ENCODE data around the gene KCNK7.
"Not testable (repeated sequence)": the region's sequence is repeated elsewhere in the genome, so short reads cannot be mapped to it uniquely, and the experiment has no call there.

The KCNK7 gene

DNA sequence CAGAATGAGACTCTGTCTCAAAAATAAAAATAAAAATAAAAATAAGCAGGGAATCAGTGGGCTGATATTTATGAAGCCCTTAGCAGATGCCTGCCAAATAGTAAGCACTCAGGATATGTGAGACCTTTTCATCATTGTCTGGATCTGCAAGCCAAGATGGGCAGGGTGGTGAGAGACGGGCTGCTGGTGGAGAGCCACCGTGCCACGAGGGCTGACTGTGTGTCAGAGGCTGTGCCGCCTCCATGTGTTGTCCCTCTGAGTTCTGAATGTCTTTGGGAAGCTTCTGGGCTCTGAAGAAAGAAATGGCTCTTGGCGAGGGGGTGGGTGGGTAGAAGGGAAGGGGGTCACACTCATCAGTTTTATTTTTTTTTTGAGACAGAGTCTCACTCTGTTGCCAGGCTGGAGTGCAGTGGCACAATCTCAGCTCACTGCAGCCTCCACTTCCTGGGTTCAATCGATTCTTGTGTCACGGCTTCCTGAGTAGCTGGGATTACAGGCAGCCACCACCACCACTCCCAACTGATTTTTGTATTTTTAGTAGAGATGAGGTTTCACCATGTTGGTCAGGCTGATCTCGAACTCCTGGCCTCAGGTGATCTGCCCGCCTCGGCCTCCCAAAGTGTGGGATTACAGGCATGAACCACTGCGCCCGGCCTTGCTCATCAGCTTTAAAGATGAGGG, 30.6 kb downstream of the KCNK7 start:
- H3K27ac ChIP-seq (ENCODE audit: low read depth, low read length); H3K9me3 ChIP-seq (ENCODE audit: low read length); H3K36me3 ChIP-seq (ENCODE audit: insufficient read depth, low read length); H3K9ac ChIP-seq (ENCODE audit: low read length); H3K27me3 ChIP-seq (ENCODE audit: control insufficient read depth in 1 of 2, insufficient read depth in 2 of 2, low read length in 2 of 2); H3K4me3 ChIP-seq (ENCODE audit: low read depth in 1 of 2, low read length in 2 of 2): not testable (repeated sequence)
- H3K4me1 ChIP-seq (ENCODE audit: insufficient read depth, low read length), result peaks cover 38% of the 10 kb centered on the region

DNA sequence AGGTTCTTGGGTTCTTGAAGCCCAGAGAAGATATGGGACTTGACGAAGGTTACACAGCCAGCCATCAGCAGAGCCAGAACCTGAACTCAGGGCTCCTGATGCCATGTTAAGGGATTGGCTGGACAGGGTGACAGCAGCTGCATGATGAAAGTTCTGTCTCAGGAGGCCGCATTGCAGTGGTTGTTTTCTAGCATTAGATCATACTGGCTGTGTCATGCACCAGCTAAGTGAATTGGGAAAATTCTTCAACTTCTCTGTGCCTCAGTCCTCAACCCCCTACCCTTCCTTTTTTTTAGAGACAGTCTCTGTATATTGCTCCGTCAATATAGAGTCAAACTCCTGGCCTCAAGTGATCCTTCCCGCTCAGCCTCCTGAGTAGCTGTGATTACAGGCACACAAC, 32.0 kb downstream of the KCNK7 start:
- Histone ChIP-seq H3K36me3 (ENCODE audit: insufficient read depth, low read length) (peaks cover 5% of the 10 kb centered on the region), H3K27me3 (ENCODE audit: control insufficient read depth in 1 of 2, insufficient read depth in 2 of 2, low read length in 2 of 2) (no peaks in the 10 kb centered on the region), H3K27ac (ENCODE audit: low read depth, low read length) (no peak overlapping the region), H3K9ac (ENCODE audit: low read length) (no peak overlapping the region), H3K9me3 (ENCODE audit: low read length) (no peaks in the 10 kb centered on the region), H3K4me1 (ENCODE audit: insufficient read depth, low read length) (peaks cover 43% of the 10 kb centered on the region), H3K4me3 (ENCODE audit: low read depth in 1 of 2, low read length in 2 of 2) (no peak overlapping the region)

GRCh38 chr11:65562788-65563187, 32.8 kb downstream of the KCNK7 start:
- H3K36me3 ChIP-seq (ENCODE audit: insufficient read depth, low read length), result peaks cover under 1% of the 10 kb centered on the region
- H3K27me3 ChIP-seq (ENCODE audit: control insufficient read depth in 1 of 2, insufficient read depth in 2 of 2, low read length in 2 of 2), result no peaks in the 10 kb centered on the region
- H3K9ac ChIP-seq (ENCODE audit: low read length), result no peak overlapping the region
- no peaks in the 10 kb centered on the region for H3K9me3 ChIP-seq (ENCODE audit: low read length)
- H3K4me3 ChIP-seq (ENCODE audit: low read depth in 1 of 2, low read length in 2 of 2), result no peak overlapping the region
- H3K27ac ChIP-seq (ENCODE audit: low read depth, low read length), result no peak overlapping the region
- H3K4me1 ChIP-seq (ENCODE audit: insufficient read depth, low read length), result peaks cover 35% of the 10 kb centered on the region

DNA sequence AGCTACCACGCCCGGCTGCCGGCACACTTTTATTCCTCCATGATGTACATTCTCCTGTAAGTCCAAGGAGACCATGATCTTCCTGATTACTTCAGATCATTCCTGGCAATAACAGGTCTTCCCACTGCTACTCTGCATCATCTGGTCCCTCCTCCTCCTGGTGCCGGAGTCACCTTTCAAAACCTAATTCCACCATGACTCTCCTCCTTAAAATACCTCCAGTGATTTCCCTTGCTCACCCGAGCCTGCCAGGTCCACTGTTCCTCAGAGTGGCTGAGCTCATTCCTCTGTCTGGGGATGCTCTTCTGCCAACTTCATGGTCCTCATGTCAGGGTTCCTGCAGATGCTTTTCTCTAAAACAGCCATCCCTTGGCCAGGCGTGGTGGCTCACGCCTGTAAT, 33.6 kb downstream of the KCNK7 start:
- no peak overlapping the region for H3K4me3 ChIP-seq (ENCODE audit: low read depth in 1 of 2, low read length in 2 of 2)
- H3K36me3 ChIP-seq (ENCODE audit: insufficient read depth, low read length), result no peaks in the 10 kb centered on the region
- H3K27me3 ChIP-seq (ENCODE audit: control insufficient read depth in 1 of 2, insufficient read depth in 2 of 2, low read length in 2 of 2), result no peaks in the 10 kb centered on the region
- H3K4me1 ChIP-seq (ENCODE audit: insufficient read depth, low read length), result peaks cover 36% of the 10 kb centered on the region
- H3K9me3 ChIP-seq (ENCODE audit: low read length), result no peaks in the 10 kb centered on the region
- H3K27ac ChIP-seq (ENCODE audit: low read depth, low read length), result no peak overlapping the region
- H3K9ac ChIP-seq (ENCODE audit: low read length), result no peak overlapping the region

GRCh38 chr11:65560555-65561418, 34.8 kb downstream of the KCNK7 start:
- H3K36me3 ChIP-seq (ENCODE audit: insufficient read depth, low read length), result no peaks in the 10 kb centered on the region
- H3K4me1 ChIP-seq (ENCODE audit: insufficient read depth, low read length), result peaks cover 44% of the 10 kb centered on the region
- H3K27ac ChIP-seq (ENCODE audit: low read depth, low read length), result peak overlapping the region; percentile 85
- H3K9ac ChIP-seq (ENCODE audit: low read length), result peak overlapping the region; percentile 13
- no peaks in the 10 kb centered on the region for H3K9me3 ChIP-seq (ENCODE audit: low read length)
- H3K27me3 ChIP-seq (ENCODE audit: control insufficient read depth in 1 of 2, insufficient read depth in 2 of 2, low read length in 2 of 2), result no peaks in the 10 kb centered on the region
- no peak overlapping the region for H3K4me3 ChIP-seq (ENCODE audit: low read depth in 1 of 2, low read length in 2 of 2)

GRCh38 chr11:65559951-65560537, 35.6 kb downstream of the KCNK7 start:
- no peaks in the 10 kb centered on the region for H3K36me3 ChIP-seq (ENCODE audit: insufficient read depth, low read length)
- H3K27me3 ChIP-seq (ENCODE audit: control insufficient read depth in 1 of 2, insufficient read depth in 2 of 2, low read length in 2 of 2), result no peaks in the 10 kb centered on the region
- H3K9ac ChIP-seq (ENCODE audit: low read length), result peak overlapping the region; percentile 13
- no peak overlapping the region for H3K4me3 ChIP-seq (ENCODE audit: low read depth in 1 of 2, low read length in 2 of 2)
- no peaks in the 10 kb centered on the region for H3K9me3 ChIP-seq (ENCODE audit: low read length)
- H3K27ac ChIP-seq (ENCODE audit: low read depth, low read length), result peak overlapping the region; percentile 85
- H3K4me1 ChIP-seq (ENCODE audit: insufficient read depth, low read length), result peaks cover 51% of the 10 kb centered on the region

DNA sequence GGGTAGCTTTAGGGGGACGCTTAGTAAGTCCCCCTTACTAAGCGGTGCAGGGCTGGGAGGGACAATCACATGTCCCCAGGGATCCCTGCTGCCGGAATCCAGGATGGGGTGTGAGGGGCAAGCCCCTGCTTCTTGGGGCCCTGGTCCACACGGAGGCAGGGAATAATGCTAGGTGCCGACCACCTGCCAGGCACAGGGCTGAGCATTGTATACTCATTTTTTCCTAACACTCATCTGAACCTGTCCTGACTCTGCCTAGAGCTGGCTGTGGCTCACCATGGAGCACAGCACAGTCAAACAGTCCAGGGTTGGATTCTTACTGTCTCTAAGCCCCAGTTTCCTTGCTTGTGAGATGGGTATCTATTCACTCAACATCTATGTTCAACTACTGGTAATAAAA, 36.1 kb downstream of the KCNK7 start:
- Histone ChIP-seq H3K4me3 (ENCODE audit: low read depth in 1 of 2, low read length in 2 of 2) (no peak overlapping the region), H3K9ac (ENCODE audit: low read length) (peak overlapping the region; percentile 51), H3K9me3 (ENCODE audit: low read length) (no peaks in the 10 kb centered on the region), H3K36me3 (ENCODE audit: insufficient read depth, low read length) (no peaks in the 10 kb centered on the region), H3K27ac (ENCODE audit: low read depth, low read length) (peak overlapping the region; percentile 85), H3K4me1 (ENCODE audit: insufficient read depth, low read length) (peaks cover 56% of the 10 kb centered on the region), H3K27me3 (ENCODE audit: control insufficient read depth in 1 of 2, insufficient read depth in 2 of 2, low read length in 2 of 2) (no peaks in the 10 kb centered on the region)

DNA sequence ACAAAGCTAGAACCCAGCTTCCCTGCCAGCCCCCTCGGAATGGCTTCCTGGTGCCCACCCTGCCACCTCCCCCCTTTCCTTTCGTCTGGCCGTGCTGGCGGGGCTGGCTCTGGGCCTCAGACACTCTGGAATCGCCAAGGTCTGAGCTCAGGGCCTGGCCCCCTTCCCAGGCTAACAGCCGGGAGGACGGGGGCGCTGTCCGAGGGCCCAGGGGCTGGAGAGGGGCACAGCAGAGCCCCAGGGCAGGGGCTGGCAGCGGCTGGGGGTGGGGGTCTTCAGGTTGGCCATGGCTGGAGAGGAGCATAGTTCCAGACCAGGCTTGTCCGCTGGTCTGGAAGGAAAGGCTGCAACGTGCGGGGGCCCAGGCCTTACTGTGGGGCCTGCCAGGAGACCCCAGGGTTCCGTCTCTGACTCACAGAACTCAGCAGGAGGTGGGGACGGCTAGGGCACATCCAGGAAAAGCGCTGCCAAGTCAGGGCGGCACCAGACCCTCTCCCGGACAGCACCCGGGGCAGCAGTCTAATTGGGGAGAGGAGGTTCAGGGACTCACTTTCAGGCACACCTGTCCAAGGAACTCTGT, 36.6 kb downstream of the KCNK7 start:
- Histone ChIP-seq H3K9ac (ENCODE audit: low read length) (peak overlapping the region; percentile 58), H3K36me3 (ENCODE audit: insufficient read depth, low read length) (no peaks in the 10 kb centered on the region), H3K27ac (ENCODE audit: low read depth, low read length) (peak overlapping the region; percentile 85), H3K4me3 (ENCODE audit: low read depth in 1 of 2, low read length in 2 of 2) (peak overlapping the region; percentile 17 to 70), H3K4me1 (ENCODE audit: insufficient read depth, low read length) (peaks cover 59% of the 10 kb centered on the region), H3K9me3 (ENCODE audit: low read length) (no peaks in the 10 kb centered on the region), H3K27me3 (ENCODE audit: control insufficient read depth in 1 of 2, insufficient read depth in 2 of 2, low read length in 2 of 2) (no peaks in the 10 kb centered on the region)

GRCh38 chr11:65558002-65558929, 37.3 kb downstream of the KCNK7 start, which contains the start of gene LTBP3:
Gene LTBP3, minus strand, starts transcription at chr11:65558359. Its CDS starts 400 bp downstream, at chr11:65557959.
- H3K9ac ChIP-seq (ENCODE audit: low read length), result peak within 1 kb of the TSS; percentile 83
- H3K27ac ChIP-seq (ENCODE audit: low read depth, low read length), result peak within 1 kb of the TSS; percentile 85
- peak within 1 kb of the TSS; percentile 70 to 75 for H3K4me3 ChIP-seq (ENCODE audit: low read depth in 1 of 2, low read length in 2 of 2)
- peaks cover 59% of the 10 kb centered on the region for H3K4me1 ChIP-seq (ENCODE audit: insufficient read depth, low read length)
- no peaks in the 10 kb centered on the region for H3K27me3 ChIP-seq (ENCODE audit: control insufficient read depth in 1 of 2, insufficient read depth in 2 of 2, low read length in 2 of 2)
- no peaks in the 10 kb centered on the region for H3K9me3 ChIP-seq (ENCODE audit: low read length)
- no peaks in the 10 kb centered on the region for H3K36me3 ChIP-seq (ENCODE audit: insufficient read depth, low read length)

GRCh38 chr11:65557280-65558001, 38.2 kb downstream of the KCNK7 start:
- peak overlapping the region; percentile 85 for H3K27ac ChIP-seq (ENCODE audit: low read depth, low read length)
- peak overlapping the region; percentile 70 to 75 for H3K4me3 ChIP-seq (ENCODE audit: low read depth in 1 of 2, low read length in 2 of 2)
- no peaks in the 10 kb centered on the region for H3K9me3 ChIP-seq (ENCODE audit: low read length)
- peaks cover 59% of the 10 kb centered on the region for H3K4me1 ChIP-seq (ENCODE audit: insufficient read depth, low read length)
- H3K9ac ChIP-seq (ENCODE audit: low read length), result peak overlapping the region; percentile 83
- H3K36me3 ChIP-seq (ENCODE audit: insufficient read depth, low read length), result peaks cover 7% of the 10 kb centered on the region
- no peaks in the 10 kb centered on the region for H3K27me3 ChIP-seq (ENCODE audit: control insufficient read depth in 1 of 2, insufficient read depth in 2 of 2, low read length in 2 of 2)
